OCI-LY1 (cell line): ENCODE data around the gene EMC10.

Source experiments
- H2AFZ ChIP-seq: fragments of 200-600 bp; sonication (generic), shearing (Covaris generic); 2 replicates; pipeline ENCODE4 v1.6.0; 2014; ENCODE audit warnings: antibody characterized with exemption, mild to moderate bottlenecking, low read length
- H3F3A ChIP-seq: fragments of 200-600 bp; sonication (generic), shearing (Covaris generic); 2 replicates; pipeline ENCODE4 v1.6.0; 2014; ENCODE audit warnings: mild to moderate bottlenecking, antibody characterized with exemption, low read length, moderate library complexity; ENCODE audit not compliant: insufficient read depth
- H3K27ac ChIP-seq: fragments of 200-600 bp; sonication (generic); 2 replicates; pipeline ENCODE4 v1.5.1; 2014; ENCODE audit warnings: low read length, mixed run types, mild to moderate bottlenecking, low read depth; ENCODE audit not compliant: poor library complexity, severe bottlenecking
- H3K27me3 ChIP-seq: fragments of 200-600 bp; sonication (generic); 2 replicates; pipeline ENCODE4 v1.6.0; 2014; ENCODE audit warnings: antibody characterized with exemption, mild to moderate bottlenecking, low read length, moderate library complexity; ENCODE audit not compliant: insufficient read depth
- H3K36me3 ChIP-seq: fragments of 200-600 bp; sonication (generic); 2 replicates; pipeline ENCODE4 v1.6.1; 2014; ENCODE audit warnings: mild to moderate bottlenecking, antibody characterized with exemption, low read length, moderate library complexity, mixed read lengths; ENCODE audit not compliant: insufficient read depth
- H3K4me1 ChIP-seq: fragments of 200-600 bp; sonication (generic); 2 replicates; pipeline ENCODE4 v1.5.1; 2014; ENCODE audit warnings: mild to moderate bottlenecking, low read length, moderate library complexity; ENCODE audit not compliant: insufficient read depth, severe bottlenecking
- H3K4me2 ChIP-seq: fragments of 200-600 bp; sonication (generic), shearing (Covaris generic); 2 replicates; pipeline ENCODE4 v1.6.1; 2014; ENCODE audit warnings: low read length
- H3K4me3 ChIP-seq: fragments of 200-600 bp; sonication (generic); 2 replicates; pipeline ENCODE4 v1.5.1; 2014; ENCODE audit warnings: low read length, low read depth, mild to moderate bottlenecking, mixed read lengths; ENCODE audit not compliant: poor library complexity, severe bottlenecking
- H3K79me2 ChIP-seq: fragments of 200-600 bp; shearing (Covaris generic); 2 replicates; pipeline ENCODE4 v1.6.1; 2016; ENCODE audit warnings: mixed run types, low read length, mixed read lengths; ENCODE audit not compliant: insufficient read depth
- H3K9ac ChIP-seq: fragments of 200-600 bp; sonication (generic), shearing (Covaris generic); 2 replicates; pipeline ENCODE4 v1.6.1; 2014; ENCODE audit warnings: mild to moderate bottlenecking, low read length, mixed read lengths
- H3K9me2 ChIP-seq: fragments of 200-600 bp; sonication (generic), shearing (Covaris generic); 2 replicates; pipeline ENCODE4 v1.6.1; 2014; ENCODE audit warnings: low read depth, mild to moderate bottlenecking, low read length, mixed read lengths
- H3K9me3 ChIP-seq: fragments of 200-600 bp; shearing (Covaris generic); 2 replicates; pipeline ENCODE4 v1.6.1; 2014; ENCODE audit warnings: low read length, mixed read lengths
- H4K20me1 ChIP-seq: fragments of 200-600 bp; sonication (generic), shearing (Covaris generic); 2 replicates; pipeline ENCODE4 v1.6.0; 2016; ENCODE audit warnings: mild to moderate bottlenecking, low read length; ENCODE audit not compliant: insufficient read depth
- EZH2 ChIP-seq: fragments of 200-600 bp; sonication (generic), shearing (Covaris generic); IDR thresholded peaks from 2 replicates; pipeline ENCODE4 v1.8.0; 2017; ENCODE audit warnings: borderline replicate concordance, mixed run types, mild to moderate bottlenecking, antibody characterized with exemption, low read length, moderate library complexity, mixed read lengths
- TF ChIP-seq, protein P1 (sequence below): fragments of 200-600 bp; sonication (generic), shearing (Covaris generic); IDR thresholded peaks from 2 replicates; pipeline ENCODE4 v1.5.1; 2017; ENCODE audit warnings: mild to moderate bottlenecking, antibody characterized with exemption, low read length, moderate library complexity, mixed read lengths

EMC10 gene

DNA sequence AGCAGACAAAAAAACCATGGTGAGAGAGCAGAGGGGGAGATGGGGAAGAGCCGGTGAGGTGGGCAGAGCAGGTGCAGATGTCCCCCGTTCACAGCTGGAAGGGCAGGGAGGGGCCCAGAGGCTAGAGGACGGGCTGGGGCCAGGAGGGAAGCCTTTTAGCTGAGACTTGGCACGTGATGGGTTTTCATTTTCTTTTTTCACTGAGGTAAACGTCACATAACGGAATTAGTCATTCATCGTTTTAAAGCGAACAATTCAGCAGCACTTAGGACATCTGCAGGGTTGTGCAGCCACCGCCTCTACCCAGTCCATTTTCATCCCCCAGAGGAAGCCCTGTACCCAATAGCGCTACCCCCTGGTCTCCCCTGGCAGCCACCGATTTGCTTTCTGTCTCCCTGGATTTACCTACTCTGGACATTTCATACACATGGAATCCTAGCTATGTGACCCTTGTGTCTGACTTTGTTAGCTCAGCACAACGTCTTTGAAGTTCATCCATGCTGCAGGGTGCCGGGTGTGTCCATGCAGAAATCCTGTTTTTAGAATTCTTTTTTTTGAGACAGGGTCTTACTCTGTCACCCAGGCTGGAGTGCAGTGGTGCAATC is 16.0 kb upstream of the EMC10 start:
- no peak for TF ChIP-seq EZH2
- TF ChIP-seq, protein P1, sequence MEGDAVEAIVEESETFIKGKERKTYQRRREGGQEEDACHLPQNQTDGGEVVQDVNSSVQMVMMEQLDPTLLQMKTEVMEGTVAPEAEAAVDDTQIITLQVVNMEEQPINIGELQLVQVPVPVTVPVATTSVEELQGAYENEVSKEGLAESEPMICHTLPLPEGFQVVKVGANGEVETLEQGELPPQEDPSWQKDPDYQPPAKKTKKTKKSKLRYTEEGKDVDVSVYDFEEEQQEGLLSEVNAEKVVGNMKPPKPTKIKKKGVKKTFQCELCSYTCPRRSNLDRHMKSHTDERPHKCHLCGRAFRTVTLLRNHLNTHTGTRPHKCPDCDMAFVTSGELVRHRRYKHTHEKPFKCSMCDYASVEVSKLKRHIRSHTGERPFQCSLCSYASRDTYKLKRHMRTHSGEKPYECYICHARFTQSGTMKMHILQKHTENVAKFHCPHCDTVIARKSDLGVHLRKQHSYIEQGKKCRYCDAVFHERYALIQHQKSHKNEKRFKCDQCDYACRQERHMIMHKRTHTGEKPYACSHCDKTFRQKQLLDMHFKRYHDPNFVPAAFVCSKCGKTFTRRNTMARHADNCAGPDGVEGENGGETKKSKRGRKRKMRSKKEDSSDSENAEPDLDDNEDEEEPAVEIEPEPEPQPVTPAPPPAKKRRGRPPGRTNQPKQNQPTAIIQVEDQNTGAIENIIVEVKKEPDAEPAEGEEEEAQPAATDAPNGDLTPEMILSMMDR: peak; percentile 36; the same call in 1 of the 2 replicates
- no peak overlapping the region for H2AFZ ChIP-seq

DNA sequence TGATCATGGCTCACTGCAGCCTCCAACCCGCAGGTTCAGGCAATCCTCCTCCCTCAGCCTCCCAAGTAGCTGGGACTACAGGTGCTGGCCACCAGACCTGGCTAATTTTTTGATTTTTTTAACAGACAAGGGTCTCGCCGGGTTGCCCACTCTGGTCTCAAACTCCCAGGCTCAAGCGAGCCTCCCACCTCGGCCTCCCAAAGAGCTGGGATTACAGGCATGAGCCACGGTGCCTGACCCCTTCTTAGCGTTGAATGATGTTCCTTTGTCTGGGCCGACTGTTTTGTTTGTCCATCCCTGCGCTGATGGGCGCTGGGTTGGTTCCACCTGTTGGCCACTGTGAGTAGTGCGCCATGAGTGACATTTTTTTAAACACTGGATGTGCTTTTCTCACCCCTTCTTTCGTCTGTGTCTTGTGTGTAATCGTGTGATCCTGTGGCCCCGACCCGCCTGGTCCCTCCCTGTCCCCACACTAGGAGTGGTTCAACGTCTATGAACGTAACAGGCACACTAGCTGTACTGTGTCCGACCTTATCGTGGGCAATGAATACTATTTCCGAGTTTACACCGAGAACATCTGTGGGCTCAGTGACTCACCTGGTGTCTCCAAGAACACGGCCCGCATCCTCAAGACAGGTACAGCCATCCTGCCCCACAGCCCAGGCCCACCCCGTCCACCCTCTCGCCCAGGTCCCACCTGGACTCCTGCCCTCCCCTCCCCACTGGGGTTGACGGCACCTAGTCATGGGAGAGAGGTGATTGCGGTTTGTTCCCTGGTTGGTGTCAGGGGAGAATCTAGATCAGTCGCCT is 15.0 kb upstream of the EMC10 start:
- H2AFZ ChIP-seq: no peak overlapping the region
- no peaks in the 10 kb centered on the region for H3K9me2 ChIP-seq
- no peaks in the 10 kb centered on the region for H3K9me3 ChIP-seq
- TF ChIP-seq, protein P1: peak; percentile 86
- no peak for TF ChIP-seq EZH2
- no peak overlapping the region for H3K9ac ChIP-seq
- no peaks in the 10 kb centered on the region for H3K36me3 ChIP-seq
- H3K4me2 ChIP-seq: peak overlapping the region; percentile 8; the same call in 1 of the 2 replicates
- H3K27ac ChIP-seq: no peak overlapping the region
- H3K79me2 ChIP-seq: no peaks in the 10 kb centered on the region
- peaks cover 5% of the 10 kb centered on the region; the same call in 1 of the 2 replicates for H3K27me3 ChIP-seq
- H3K4me1 ChIP-seq: peaks cover 15% of the 10 kb centered on the region
- no peaks in the 10 kb centered on the region; the same call in 1 of the 2 replicates for H3F3A ChIP-seq
- H4K20me1 ChIP-seq: no peaks in the 10 kb centered on the region
- no peak overlapping the region for H3K4me3 ChIP-seq

More for the DNA sequence above, 16.0 kb upstream of the EMC10 start:
- H3K9ac ChIP-seq: peak overlapping the region; percentile 26; the same call in 1 of the 2 replicates
- no peaks in the 10 kb centered on the region for H3K9me3 ChIP-seq
- no peaks in the 10 kb centered on the region for H3K79me2 ChIP-seq
- no peaks in the 10 kb centered on the region; the same call in 1 of the 2 replicates for H3F3A ChIP-seq
- no peaks in the 10 kb centered on the region for H4K20me1 ChIP-seq
- no peaks in the 10 kb centered on the region for H3K36me3 ChIP-seq
- H3K27ac ChIP-seq: no peak overlapping the region
- H3K4me1 ChIP-seq: peaks cover 15% of the 10 kb centered on the region
- H3K4me2 ChIP-seq: peak overlapping the region; percentile 45
- no peak overlapping the region for H3K4me3 ChIP-seq
- H3K9me2 ChIP-seq: no peaks in the 10 kb centered on the region
- H3K27me3 ChIP-seq: peaks cover 4% of the 10 kb centered on the region; the same call in 1 of the 2 replicates

DNA sequence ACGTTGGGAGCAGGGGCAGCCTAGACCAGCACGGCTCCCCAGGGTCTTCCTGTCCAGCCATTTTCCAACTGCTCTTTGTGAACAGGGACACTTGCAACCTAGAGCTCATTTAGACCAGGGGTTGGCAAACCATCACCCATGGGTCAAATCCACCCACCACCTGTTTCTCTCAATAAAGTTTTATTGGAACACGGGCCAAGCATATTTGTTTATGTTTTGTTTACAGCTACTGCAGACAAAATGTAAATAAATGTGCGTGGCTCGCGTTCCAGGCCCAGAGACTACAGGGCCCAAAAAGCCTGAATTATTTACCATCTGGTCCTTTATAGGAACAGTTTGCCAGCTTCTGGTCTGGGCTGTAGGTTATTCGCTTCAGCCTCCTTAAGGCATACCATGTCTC is 13.3 kb upstream of the EMC10 start:
- H3K9ac ChIP-seq: no peak overlapping the region
- no peaks in the 10 kb centered on the region for H4K20me1 ChIP-seq
- H3K9me3 ChIP-seq: no peaks in the 10 kb centered on the region
- TF ChIP-seq, protein P1: no peak
- TF ChIP-seq EZH2: no peak
- H3K4me2 ChIP-seq: no peak overlapping the region
- H3K4me1 ChIP-seq: peaks cover 15% of the 10 kb centered on the region
- H3K79me2 ChIP-seq: no peaks in the 10 kb centered on the region
- H3K27me3 ChIP-seq: peaks cover 14% of the 10 kb centered on the region; the same call in 1 of the 2 replicates
- no peaks in the 10 kb centered on the region for H3K9me2 ChIP-seq
- H3K36me3 ChIP-seq: no peaks in the 10 kb centered on the region
- H3K27ac ChIP-seq: no peak overlapping the region
- no peak overlapping the region for H2AFZ ChIP-seq
- no peak overlapping the region for H3K4me3 ChIP-seq
- no peaks in the 10 kb centered on the region; the same call in 1 of the 2 replicates for H3F3A ChIP-seq
